B cell (primary cell): ENCODE results near the gene USH2A. TPM values are rescaled to one million over a fixed set of nuclear protein-coding genes. Genes with fewer than 3 reads are reported as not detected.

Experiments
- ATAC-seq: fragments of 200-7000 bp; cut with Tn5 transposase; one replicate; pipeline ENCODE4 v1.10.0; 2021; ENCODE audit warnings: low read depth, mild to moderate bottlenecking, moderate number of reproducible peaks, moderate library complexity
- CTCF ChIA-PET: fragments of 350-600 bp; sonication (Branson Sonifier 250); formaldehyde crosslinking; loops from one replicate; lab custom pipeline; 2021; ENCODE audit warnings: antibody characterized with exemption, inconsistent platforms; lab: Charles Lee
- POLR2A ChIA-PET: fragments of 350-600 bp; sonication (Branson Sonifier 250); formaldehyde crosslinking; loops from one replicate; lab custom pipeline; 2021; ENCODE audit warnings: antibody characterized with exemption; lab: Charles Lee
- DNase-seq: peaks from one replicate; pipeline ENCODE4 v3.0.0; 2013
- H2AFZ ChIP-seq: 2 replicates; pipeline ENCODE4 v1.6.1; 2012; ENCODE audit warnings: mild to moderate bottlenecking, low read depth, low read length; ENCODE audit not compliant: insufficient read depth, poor library complexity, severe bottlenecking
- H3K27ac ChIP-seq, 2 donors: 1 replicate in 1 of 2; 2 replicates in 1 of 2; pipeline ENCODE4 v1.5.1; 2012 to 2013; ENCODE audit warnings: low read length in 2 of 2, mild to moderate bottlenecking in 2 of 2, moderate library complexity in 1 of 2
- H3K27me3 ChIP-seq, 4 experiments: fragments of 200-600 bp in 1 of 4; sonication (generic) in 1 of 4; replicated peaks in 1 of 4; 1 replicate in 2 of 4; 2 replicates in 2 of 4; pipeline versions ENCODE4 v1.6.1 to v1.7.0; 2013 to 2016; ENCODE audit warnings: low read length in 3 of 4, mild to moderate bottlenecking in 2 of 4, mixed read lengths in 1 of 4, moderate library complexity in 1 of 4; ENCODE audit not compliant: insufficient read depth in 4 of 4, control insufficient read depth in 3 of 4; ENCODE audit errors: control extremely low read depth in 1 of 4
- H3K36me3 ChIP-seq, 2 experiments: replicated peaks in 1 of 2; 1 replicate in 1 of 2; 2 replicates in 1 of 2; pipeline versions ENCODE4 v1.6.1 to v1.7.1; 2013; ENCODE audit warnings: low read length in 1 of 2; ENCODE audit not compliant: insufficient read depth in 2 of 2, control insufficient read depth in 1 of 2; ENCODE audit errors: control extremely low read depth in 1 of 2, extremely low read depth in 1 of 2
- H3K4me1 ChIP-seq, 2 donors: fragments of 200-600 bp in 1 of 2; sonication (generic) in 1 of 2; 1 replicate in 1 of 2; 2 replicates in 1 of 2; pipeline versions ENCODE4 v1.5.1 to v1.6.1; 2013 to 2017; ENCODE audit warnings: low read length in 2 of 2; ENCODE audit not compliant: control insufficient read depth in 2 of 2, insufficient read depth in 2 of 2
- H3K4me2 ChIP-seq: replicated peaks from 2 replicates; pipeline ENCODE3; 2012; ENCODE audit warnings: mild to moderate bottlenecking, low read depth, low read length; ENCODE audit not compliant: poor library complexity, severe bottlenecking
- H3K4me3 ChIP-seq, 5 experiments: fragments of 200-600 bp in 1 of 5; sonication (generic) in 1 of 5; 1 replicate in 3 of 5; 2 replicates in 2 of 5; pipeline versions ENCODE4 v1.5.1 to v1.7.0; 2011 to 2016; ENCODE audit warnings: low read length in 4 of 5, mild to moderate bottlenecking in 4 of 5, low read depth in 2 of 5, control low read depth in 1 of 5, moderate library complexity in 1 of 5; ENCODE audit not compliant: insufficient read depth in 1 of 5; ENCODE audit errors: control extremely low read depth in 1 of 5, extremely low read depth in 1 of 5
- H3K79me2 ChIP-seq: fragments of 200-600 bp; sonication (generic); one replicate; pipeline ENCODE4 v1.6.0; 2016; ENCODE audit warnings: low read length; ENCODE audit not compliant: control insufficient read depth, insufficient read depth
- H3K9ac ChIP-seq: fragments of 200-600 bp; sonication (generic); 2 replicates; pipeline ENCODE4 v1.6.1; 2017; ENCODE audit warnings: mild to moderate bottlenecking, low read length, moderate library complexity
- H3K9me3 ChIP-seq, 3 donors: one replicate each; pipeline versions ENCODE4 v1.6.1 to v1.7.1; 2013; ENCODE audit warnings: low read length in 2 of 3; ENCODE audit not compliant: control insufficient read depth in 2 of 3, insufficient read depth in 1 of 3; ENCODE audit errors: control extremely low read depth in 1 of 3
- H4K20me1 ChIP-seq: 2 replicates; pipeline ENCODE4 v1.6.0; 2012; ENCODE audit warnings: mild to moderate bottlenecking, low read length; ENCODE audit not compliant: insufficient read depth, control insufficient read depth, poor library complexity, severe bottlenecking
- H3K27ac Mint-ChIP-seq: one replicate; pipeline ENCODE4 v1.8.0; 2021; ENCODE audit warnings: mixed read lengths
- H3K27me3 Mint-ChIP-seq: one replicate; pipeline ENCODE4 v1.8.0; 2021; ENCODE audit warnings: mixed read lengths
- H3K4me1 Mint-ChIP-seq: one replicate; pipeline ENCODE4 v1.8.0; 2021; ENCODE audit warnings: mixed read lengths
- H3K4me3 Mint-ChIP-seq: one replicate; pipeline ENCODE4 v1.8.0; 2021; ENCODE audit warnings: mixed read lengths
- H3K9me3 Mint-ChIP-seq: one replicate; pipeline ENCODE4 v1.8.0; 2022; ENCODE audit warnings: mixed read lengths; ENCODE audit not compliant: insufficient read depth
- EZH2 ChIP-seq: IDR thresholded peaks from 2 replicates; pipeline ENCODE4 v1.6.1; 2012; ENCODE audit warnings: borderline replicate concordance, low read depth, mild to moderate bottlenecking, moderate library complexity, low read length; ENCODE audit not compliant: insufficient read depth, poor library complexity, severe bottlenecking
- WGBS: methylation state at CpG from one replicate; pipeline ENCODE4 v1.1.5; 2013; ENCODE audit warnings: missing lambda C conversion rate; ENCODE audit not compliant: insufficient coverage; 5-methylcytosine and 5-hydroxymethylcytosine counted together
- intact Hi-C: fragments of 100-400 bp; cut with micrococcal nuclease; formaldehyde crosslinking; loops from one replicate; pipeline ENCODE4 v1.10.0; 2022
- polyA plus RNA-seq: library from polyadenylated mRNA; depleted of rRNA; stranded (reverse); fragments of >200 nt; gene quantifications from 2 replicates; pipeline ENCODE4 v1.2.3, GENCODE V29; 2012
- total RNA-seq, 2 donors: library from RNA; stranded (reverse); fragments of 120-200 nt in 1 of 2; gene quantifications; 1 replicate in 1 of 2; 2 replicates in 1 of 2; pipeline versions ENCODE4 v1.2.3 to v1.2.4, GENCODE V29; 2013 to 2022
- TF ChIP-seq, protein P1 (sequence below): fragments of 200-600 bp; IDR thresholded peaks from one replicate; pipeline ENCODE4 v1.8.0; 2022; ENCODE audit warnings: antibody characterized with exemption, mild to moderate bottlenecking

The USH2A gene
- total and polyA plus RNA-seq, 2 donors (not counting 1 experiment from before 2014, with no cell fraction given): 0.01 TPM; not detected in 1

DNA sequence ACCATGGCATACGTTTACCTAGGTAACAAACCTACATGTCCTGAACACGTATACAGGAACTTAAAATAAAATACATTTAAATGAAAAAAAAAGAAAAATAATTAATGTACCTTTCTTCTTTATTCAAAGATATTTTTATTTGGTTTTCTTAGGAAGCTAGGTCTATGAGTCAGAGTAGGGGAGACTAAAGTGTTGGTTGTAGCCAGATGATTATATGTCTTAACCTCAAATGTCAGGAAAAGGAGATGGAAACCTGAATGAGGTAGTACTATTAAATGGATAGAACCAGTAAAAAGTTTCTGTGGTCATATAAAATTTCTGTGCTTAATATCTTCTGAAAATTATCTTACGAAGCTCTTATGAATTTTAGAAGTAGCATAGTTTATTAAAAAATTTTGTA is 580.3 kb downstream of the USH2A start:
- no peak for DNase-seq
- no peak overlapping the region for H3K4me2 ChIP-seq
- intact Hi-C loops: no loop called here
- no peaks in the 10 kb centered on the region for H3K79me2 ChIP-seq
- no peak overlapping the region for H3K4me3 Mint-ChIP-seq
- no peak overlapping the region for H3K4me3 ChIP-seq
- H3K4me1 ChIP-seq: no peaks in the 10 kb centered on the region
- TF ChIP-seq EZH2: no peak
- TF ChIP-seq, protein P1, sequence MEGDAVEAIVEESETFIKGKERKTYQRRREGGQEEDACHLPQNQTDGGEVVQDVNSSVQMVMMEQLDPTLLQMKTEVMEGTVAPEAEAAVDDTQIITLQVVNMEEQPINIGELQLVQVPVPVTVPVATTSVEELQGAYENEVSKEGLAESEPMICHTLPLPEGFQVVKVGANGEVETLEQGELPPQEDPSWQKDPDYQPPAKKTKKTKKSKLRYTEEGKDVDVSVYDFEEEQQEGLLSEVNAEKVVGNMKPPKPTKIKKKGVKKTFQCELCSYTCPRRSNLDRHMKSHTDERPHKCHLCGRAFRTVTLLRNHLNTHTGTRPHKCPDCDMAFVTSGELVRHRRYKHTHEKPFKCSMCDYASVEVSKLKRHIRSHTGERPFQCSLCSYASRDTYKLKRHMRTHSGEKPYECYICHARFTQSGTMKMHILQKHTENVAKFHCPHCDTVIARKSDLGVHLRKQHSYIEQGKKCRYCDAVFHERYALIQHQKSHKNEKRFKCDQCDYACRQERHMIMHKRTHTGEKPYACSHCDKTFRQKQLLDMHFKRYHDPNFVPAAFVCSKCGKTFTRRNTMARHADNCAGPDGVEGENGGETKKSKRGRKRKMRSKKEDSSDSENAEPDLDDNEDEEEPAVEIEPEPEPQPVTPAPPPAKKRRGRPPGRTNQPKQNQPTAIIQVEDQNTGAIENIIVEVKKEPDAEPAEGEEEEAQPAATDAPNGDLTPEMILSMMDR: no peak
- no peaks in the 10 kb centered on the region for H3K27me3 Mint-ChIP-seq
- H4K20me1 ChIP-seq: no peaks in the 10 kb centered on the region
- no peak overlapping the region for H3K27ac Mint-ChIP-seq
- H3K36me3 ChIP-seq: no peaks in the 10 kb centered on the region
- H3K9me3 ChIP-seq: no peaks in the 10 kb centered on the region
- ATAC-seq: no peak
- POLR2A ChIA-PET: no interaction called here
- no CpG with 5 or more reads among the region's 3 CpGs for WGBS
- no peaks in the 10 kb centered on the region for H3K4me1 Mint-ChIP-seq
- H2AFZ ChIP-seq: no peak overlapping the region
- no peak overlapping the region for H3K9ac ChIP-seq
- no peaks in the 10 kb centered on the region for H3K9me3 Mint-ChIP-seq
- CTCF ChIA-PET: no interaction called here
- H3K27ac ChIP-seq: no peak overlapping the region
- H3K27me3 ChIP-seq: no peaks in the 10 kb centered on the region

DNA sequence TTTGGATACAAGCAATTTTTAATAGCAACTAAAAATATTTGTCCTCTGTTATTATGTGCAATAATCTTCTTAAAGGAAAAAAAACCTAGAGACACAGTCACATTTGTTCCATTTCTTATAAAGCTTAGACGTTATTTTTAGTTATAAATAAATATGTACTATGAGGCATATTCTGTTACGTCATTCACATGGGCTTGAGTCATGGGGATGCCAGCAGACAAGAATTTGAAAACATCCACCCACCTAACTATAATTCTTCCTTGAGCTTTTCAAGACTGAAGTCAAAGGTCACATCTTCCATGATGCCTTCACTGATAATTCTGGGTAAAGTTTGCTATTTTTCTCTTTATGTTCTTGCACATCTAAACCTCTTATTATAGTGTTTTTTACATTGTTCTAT is 587.3 kb downstream of the USH2A start:
- intact Hi-C loops: no loop called here
- no peaks in the 10 kb centered on the region for H3K27me3 Mint-ChIP-seq
- Histone ChIP-seq H3K79me2 (no peaks in the 10 kb centered on the region), H3K4me2 (no peak overlapping the region), H3K36me3 (no peaks in the 10 kb centered on the region), H3K9ac (no peak overlapping the region), H3K4me1 (no peaks in the 10 kb centered on the region), H2AFZ (no peak overlapping the region), H3K4me3 (no peak overlapping the region), H3K9me3 (no peaks in the 10 kb centered on the region), H4K20me1 (no peaks in the 10 kb centered on the region), H3K27me3 (no peaks in the 10 kb centered on the region), H3K27ac (no peak overlapping the region)
- TF ChIP-seq EZH2: no peak
- TF ChIP-seq, protein P1: no peak
- H3K4me3 Mint-ChIP-seq: no peak overlapping the region
- H3K9me3 Mint-ChIP-seq: no peaks in the 10 kb centered on the region
- ChIA-PET CTCF (no interaction called here), POLR2A (no interaction called here)
- no CpG with 5 or more reads among the region's 2 CpGs for WGBS
- no peak for ATAC-seq
- H3K27ac Mint-ChIP-seq: no peak overlapping the region
- DNase-seq: no peak
- H3K4me1 Mint-ChIP-seq: no peaks in the 10 kb centered on the region
